HepG2 (cell line): ENCODE data around the gene TMEM47.

Experiments
- ARNT ChIP-seq: fragments of 450-650 bp; IDR thresholded peaks from 2 replicates; pipeline ENCODE4 v1.6.1; 2017
- ATF2 ChIP-seq: sonication (generic); formaldehyde crosslinking; IDR thresholded peaks from 2 replicates; pipeline ENCODE4 v1.4.0; 2020; ENCODE audit warnings: missing genetic modification reagents
- CBX1 ChIP-seq: IDR thresholded peaks from one replicate; pipeline ENCODE4 v1.6.1; 2016; ENCODE audit warnings: antibody characterized with exemption, low read depth
- CTCF ChIP-seq: sonication (generic); formaldehyde crosslinking; IDR thresholded peaks from 2 replicates; pipeline ENCODE4 v1.5.0; 2020; ENCODE audit warnings: mild to moderate bottlenecking, missing genetic modification reagents, moderate library complexity
- EP300 ChIP-seq, 3 experiments: sonication (generic) in 1 of 3; formaldehyde crosslinking in 1 of 3; IDR thresholded peaks; 2 replicates each; pipeline versions ENCODE4 v1.5.1 to v1.6.1; 2011 to 2020; ENCODE audit warnings: low read depth in 2 of 3, low read length in 2 of 3, borderline replicate concordance in 1 of 3, improper control_type of control experiment in 1 of 3, mild to moderate bottlenecking in 1 of 3, missing genetic modification reagents in 1 of 3, moderate library complexity in 1 of 3
- HDAC6 ChIP-seq: fragments of 200-600 bp; sonication (generic); IDR thresholded peaks from 2 replicates; pipeline ENCODE4 v1.7.0; 2017; ENCODE audit warnings: mild to moderate bottlenecking, antibody characterized with exemption, low read length, low read depth
- HMG20B ChIP-seq: conservative IDR thresholded peaks from 2 replicates; pipeline ENCODE4 v1.6.1; 2016; ENCODE audit warnings: missing genetic modification reagents, missing compliant biosample characterization
- MAFK ChIP-seq, 2 experiments: IDR thresholded peaks in 1 of 2; conservative IDR thresholded peaks in 1 of 2; 2 replicates each; pipeline ENCODE4 v1.6.1; 2011; ENCODE audit warnings: improper control_type of control experiment in 2 of 2, low read length in 2 of 2
- MYNN ChIP-seq: sonication (generic); formaldehyde crosslinking; IDR thresholded peaks from 2 replicates; pipeline ENCODE4 v1.4.0; 2020; ENCODE audit warnings: mild to moderate bottlenecking, low read depth, missing genetic modification reagents
- NRL ChIP-seq: sonication (generic); formaldehyde crosslinking; IDR thresholded peaks from 2 replicates; pipeline ENCODE4 v1.5.0; 2020; ENCODE audit warnings: missing genetic modification reagents, mild to moderate bottlenecking, moderate library complexity, borderline replicate concordance
- ZBTB26 ChIP-seq: IDR thresholded peaks from 2 replicates; pipeline ENCODE4 v1.6.1; 2016; ENCODE audit warnings: missing compliant biosample characterization, missing genetic modification reagents, borderline replicate concordance

- TF ChIP-seq NRL (CRISPR knock-in tag) (no peak), HMG20B (CRISPR knock-in tag) (no peak), HDAC6 (no peak), MAFK (conservative IDR thresholded peaks at IDR 0.05 in 1 of 2, IDR thresholded peaks at IDR 0.05 in 1 of 2; ENCODE audit: low read length in 2 of 2) (no peak), CTCF (CRISPR knock-in tag) (no peak), ATF2 (CRISPR knock-in tag) (no peak), ZBTB26 (CRISPR knock-in tag) (no peak), ARNT (no peak), CBX1 (no peak), EP300 (IDR thresholded peaks at IDR 0.05; ENCODE audit: low read depth in 2 of 2, low read length in 2 of 2) (no peak), EP300 (CRISPR knock-in tag; IDR thresholded peaks at IDR 0.05; ENCODE audit: borderline replicate concordance) (no peak), MYNN (CRISPR knock-in tag) (no peak)
Observed at GRCh38 chrX:34655501-34656455, 1.3 kb downstream of the TMEM47 start.
